WTC11 (cell line): ENCODE data around the gene ABCC9. TPM values are rescaled to one million over a fixed set of nuclear protein-coding genes. Genes with fewer than 3 reads are reported as not detected.

ENCODE experiments used
- ATAC-seq: fragments of 200-7000 bp; cut with Tn5 transposase; 2 replicates; pipeline ENCODE4 v1.10.0; 2021; ENCODE audit warnings: mild to moderate bottlenecking, moderate library complexity
- CTCF ChIA-PET: fragments of 300-600 bp; sonication (Branson Sonifier 250); formaldehyde crosslinking; loops from one replicate; lab custom pipeline; 2021; ENCODE audit warnings: antibody characterized with exemption; lab: Charles Lee
- POLR2A ChIA-PET: fragments of 350-600 bp; sonication (Branson Sonifier 250); formaldehyde crosslinking; loops from one replicate; lab custom pipeline; 2021; ENCODE audit warnings: antibody characterized with exemption; lab: Charles Lee
- DNase-seq: peaks from one replicate; pipeline ENCODE4 v3.0.0; 2021; ENCODE audit warnings: low spot score
- H3K27ac Mint-ChIP-seq: 2 replicates; pipeline ENCODE4 v1.8.0; 2021; ENCODE audit warnings: mixed read lengths
- H3K27me3 Mint-ChIP-seq: 2 replicates; pipeline ENCODE4 v1.8.0; 2021; ENCODE audit warnings: low read depth, mild to moderate bottlenecking, moderate library complexity, mixed read lengths
- H3K36me3 Mint-ChIP-seq: 2 replicates; pipeline ENCODE4 v1.8.0; 2021; ENCODE audit warnings: mixed read lengths
- H3K4me1 Mint-ChIP-seq: 2 replicates; pipeline ENCODE4 v1.8.0; 2022; ENCODE audit warnings: mixed read lengths
- H3K4me3 Mint-ChIP-seq: 2 replicates; pipeline ENCODE4 v1.8.0; 2021; ENCODE audit warnings: mild to moderate bottlenecking, moderate library complexity, mixed read lengths
- H3K9me3 Mint-ChIP-seq: 2 replicates; pipeline ENCODE4 v1.8.0; 2021; ENCODE audit warnings: mixed read lengths
- ATF2 ChIP-seq: sonication (generic); formaldehyde crosslinking; IDR thresholded peaks from 2 replicates; pipeline ENCODE4 v1.8.1; 2022; ENCODE audit warnings: low read depth, missing genetic modification reagents, borderline replicate concordance
- CBFB ChIP-seq: sonication (generic); formaldehyde crosslinking; IDR thresholded peaks from 2 replicates; pipeline ENCODE4 v1.8.1; 2022; ENCODE audit warnings: mild to moderate bottlenecking, low read depth, missing genetic modification reagents
- E2F4 ChIP-seq: sonication (generic); formaldehyde crosslinking; IDR thresholded peaks from 2 replicates; pipeline ENCODE4 v1.8.1; 2022; ENCODE audit warnings: low read depth, mild to moderate bottlenecking, moderate library complexity, missing genetic modification reagents, borderline replicate concordance
- FOXJ3 ChIP-seq: sonication (generic); formaldehyde crosslinking; IDR thresholded peaks from 2 replicates; pipeline ENCODE4 v1.9.0; 2021; ENCODE audit warnings: missing genetic modification reagents, mild to moderate bottlenecking, borderline replicate concordance
- FOXP1 ChIP-seq: sonication (generic); formaldehyde crosslinking; IDR thresholded peaks from 2 replicates; pipeline ENCODE4 v1.8.0; 2022; ENCODE audit warnings: missing genetic modification reagents, mild to moderate bottlenecking, moderate library complexity, borderline replicate concordance
- GTF2I ChIP-seq: fragments of 250-450 bp; sonication (Bioruptor Pico); conservative IDR thresholded peaks from 2 replicates; pipeline ENCODE4 v1.4.0; 2021; ENCODE audit warnings: mild to moderate bottlenecking
- IRF2 ChIP-seq: sonication (generic); formaldehyde crosslinking; IDR thresholded peaks from 2 replicates; pipeline ENCODE4 v1.8.0; 2022; ENCODE audit warnings: low read depth, missing genetic modification reagents, borderline replicate concordance
- OVOL2 ChIP-seq: fragments of 250-450 bp; sonication (Bioruptor Pico); IDR thresholded peaks from 2 replicates; pipeline ENCODE4 v1.9.0; 2021; ENCODE audit warnings: mild to moderate bottlenecking, borderline replicate concordance
- RELA ChIP-seq: sonication (generic); formaldehyde crosslinking; IDR thresholded peaks from 2 replicates; pipeline ENCODE4 v1.8.1; 2022; ENCODE audit warnings: missing genetic modification reagents, mild to moderate bottlenecking, borderline replicate concordance
- SP1 ChIP-seq: sonication (generic); formaldehyde crosslinking; conservative IDR thresholded peaks from 2 replicates; pipeline ENCODE4 v1.8.1; 2022; ENCODE audit warnings: missing genetic modification reagents
- ZMAT4 ChIP-seq: fragments of 250-450 bp; sonication (Bioruptor Pico); IDR thresholded peaks from 2 replicates; pipeline ENCODE4 v1.9.0; 2021; ENCODE audit warnings: mild to moderate bottlenecking
- ZNF121 ChIP-seq: sonication (generic); formaldehyde crosslinking; IDR thresholded peaks from 2 replicates; pipeline ENCODE4 v1.8.0; 2023; ENCODE audit warnings: missing genetic modification reagents
- ZNF232 ChIP-seq: sonication (generic); formaldehyde crosslinking; IDR thresholded peaks from 2 replicates; pipeline ENCODE4 v1.8.0; 2022; ENCODE audit warnings: mild to moderate bottlenecking, missing genetic modification reagents
- ZNF416 ChIP-seq: fragments of 250-450 bp; sonication (Bioruptor Pico); IDR thresholded peaks from 2 replicates; pipeline ENCODE4 v1.9.0; 2021; ENCODE audit warnings: mild to moderate bottlenecking, inconsistent platforms
- ZNF671 ChIP-seq: fragments of 250-450 bp; sonication (Bioruptor Pico); IDR thresholded peaks from 2 replicates; pipeline ENCODE4 v1.8.0; 2021; ENCODE audit warnings: mild to moderate bottlenecking
- ZSCAN18 ChIP-seq: fragments of 250-450 bp; sonication (Bioruptor Pico); IDR thresholded peaks from 2 replicates; pipeline ENCODE4 v2.1.2; 2022; ENCODE audit warnings: mild to moderate bottlenecking, moderate library complexity
- total RNA-seq: library from RNA; stranded (reverse); gene quantifications from 3 replicates; pipeline ENCODE4 v1.2.3, GENCODE V29; 2021
- TF ChIP-seq, protein P1 (sequence below): sonication (generic); formaldehyde crosslinking; IDR thresholded peaks from 2 replicates; pipeline ENCODE4 v1.8.0; 2022; ENCODE audit warnings: mild to moderate bottlenecking, missing genetic modification reagents
- TF ChIP-seq, protein P2 (sequence below): sonication (generic); formaldehyde crosslinking; IDR thresholded peaks from 2 replicates; pipeline ENCODE4 v1.8.1; 2022; ENCODE audit warnings: missing genetic modification reagents, borderline replicate concordance
- TF ChIP-seq, protein P3 (sequence below): fragments of 250-450 bp; sonication (Bioruptor Pico); IDR thresholded peaks from 2 replicates; pipeline ENCODE4 v1.8.0; 2021; ENCODE audit warnings: mild to moderate bottlenecking
- TF ChIP-seq, protein P4 (sequence below): sonication (generic); formaldehyde crosslinking; IDR thresholded peaks from 2 replicates; pipeline ENCODE4 v1.8.1; 2022; ENCODE audit warnings: mild to moderate bottlenecking, moderate library complexity, missing genetic modification reagents

Gene ABCC9
- total RNA-seq, 1 experiment from 2014 or later, result 0.04 TPM

- CTCF ChIA-PET, result no interaction called here
- H3K4me3 Mint-ChIP-seq, result no peak overlapping the region
- peaks cover 33% of the 10 kb centered on the region for H3K27me3 Mint-ChIP-seq
- no peak for TF ChIP-seq FOXJ3 (CRISPR knock-in tag)
- ATAC-seq, result no peak
- no peak overlapping the region for H3K27ac Mint-ChIP-seq
- peaks cover 2% of the 10 kb centered on the region; the same call in 1 of the 2 replicates for H3K9me3 Mint-ChIP-seq
- POLR2A ChIA-PET, result no interaction called here
- no peak for DNase-seq
- H3K4me1 Mint-ChIP-seq, result peaks cover 12% of the 10 kb centered on the region; the same call in 1 of the 2 replicates
- H3K36me3 Mint-ChIP-seq, result no peaks in the 10 kb centered on the region
Measured at GRCh38 chr12:21771311-21771710, 169.9 kb downstream of the ABCC9 start.

DNA sequence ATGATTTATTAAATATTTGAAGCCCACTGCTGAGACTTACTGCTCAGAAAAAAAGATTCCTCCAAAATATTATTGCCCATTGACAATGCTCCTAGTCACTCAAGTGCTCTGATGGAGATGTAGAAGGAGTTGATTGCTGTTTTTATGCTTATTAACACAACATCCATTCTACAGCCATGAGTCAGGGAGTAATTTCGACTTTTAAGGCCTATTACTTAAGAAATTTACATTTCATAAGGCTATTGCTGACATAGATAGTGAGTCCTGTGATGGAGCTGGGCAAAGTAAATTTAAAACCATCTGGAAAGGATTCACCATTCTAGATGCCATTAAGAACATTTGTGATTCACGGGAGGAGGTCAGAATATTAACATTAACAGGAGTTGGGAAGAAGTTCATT is 171.9 kb downstream of the ABCC9 start:
- Mint-ChIP-seq H3K27ac (no peak overlapping the region), H3K4me1 (peaks cover 6% of the 10 kb centered on the region; the same call in 1 of the 2 replicates), H3K27me3 (peaks cover 17% of the 10 kb centered on the region), H3K4me3 (no peak overlapping the region), H3K9me3 (peaks cover 4% of the 10 kb centered on the region; the same call in 1 of the 2 replicates), H3K36me3 (no peaks in the 10 kb centered on the region)
- ATAC-seq (no peak), DNase-seq (no peak)
- CTCF ChIA-PET, result no interaction called here
- POLR2A ChIA-PET, result no interaction called here
- no peak for TF ChIP-seq ZSCAN18
- no peak for TF ChIP-seq IRF2 (CRISPR knock-in tag)
- TF ChIP-seq ATF2 (CRISPR knock-in tag), result no peak
- TF ChIP-seq ZNF232 (CRISPR knock-in tag), result no peak
- TF ChIP-seq, protein P1, sequence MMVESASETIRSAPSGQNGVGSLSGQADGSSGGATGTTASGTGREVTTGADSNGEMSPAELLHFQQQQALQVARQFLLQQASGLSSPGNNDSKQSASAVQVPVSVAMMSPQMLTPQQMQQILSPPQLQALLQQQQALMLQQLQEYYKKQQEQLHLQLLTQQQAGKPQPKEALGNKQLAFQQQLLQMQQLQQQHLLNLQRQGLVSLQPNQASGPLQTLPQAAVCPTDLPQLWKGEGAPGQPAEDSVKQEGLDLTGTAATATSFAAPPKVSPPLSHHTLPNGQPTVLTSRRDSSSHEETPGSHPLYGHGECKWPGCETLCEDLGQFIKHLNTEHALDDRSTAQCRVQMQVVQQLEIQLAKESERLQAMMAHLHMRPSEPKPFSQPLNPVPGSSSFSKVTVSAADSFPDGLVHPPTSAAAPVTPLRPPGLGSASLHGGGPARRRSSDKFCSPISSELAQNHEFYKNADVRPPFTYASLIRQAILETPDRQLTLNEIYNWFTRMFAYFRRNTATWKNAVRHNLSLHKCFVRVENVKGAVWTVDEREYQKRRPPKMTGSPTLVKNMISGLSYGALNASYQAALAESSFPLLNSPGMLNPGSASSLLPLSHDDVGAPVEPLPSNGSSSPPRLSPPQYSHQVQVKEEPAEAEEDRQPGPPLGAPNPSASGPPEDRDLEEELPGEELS (CRISPR knock-in tag), result no peak
- TF ChIP-seq ZNF416, result no peak

GRCh38 chr12:21766403-21766802 is 174.8 kb downstream of the ABCC9 start:
- H3K9me3 Mint-ChIP-seq, result peaks cover 4% of the 10 kb centered on the region; the same call in 1 of the 2 replicates
- H3K27ac Mint-ChIP-seq, result no peak overlapping the region
- H3K4me3 Mint-ChIP-seq, result no peak overlapping the region
- ATAC-seq, result no peak
- H3K27me3 Mint-ChIP-seq, result no peaks in the 10 kb centered on the region
- POLR2A ChIA-PET, result no interaction called here
- CTCF ChIA-PET, result no interaction called here
- H3K4me1 Mint-ChIP-seq, result no peaks in the 10 kb centered on the region
- DNase-seq, result no peak
- no peaks in the 10 kb centered on the region for H3K36me3 Mint-ChIP-seq
- TF ChIP-seq FOXP1 (CRISPR knock-in tag), result no peak
- TF ChIP-seq ATF2 (CRISPR knock-in tag), result no peak
- TF ChIP-seq, protein P2, sequence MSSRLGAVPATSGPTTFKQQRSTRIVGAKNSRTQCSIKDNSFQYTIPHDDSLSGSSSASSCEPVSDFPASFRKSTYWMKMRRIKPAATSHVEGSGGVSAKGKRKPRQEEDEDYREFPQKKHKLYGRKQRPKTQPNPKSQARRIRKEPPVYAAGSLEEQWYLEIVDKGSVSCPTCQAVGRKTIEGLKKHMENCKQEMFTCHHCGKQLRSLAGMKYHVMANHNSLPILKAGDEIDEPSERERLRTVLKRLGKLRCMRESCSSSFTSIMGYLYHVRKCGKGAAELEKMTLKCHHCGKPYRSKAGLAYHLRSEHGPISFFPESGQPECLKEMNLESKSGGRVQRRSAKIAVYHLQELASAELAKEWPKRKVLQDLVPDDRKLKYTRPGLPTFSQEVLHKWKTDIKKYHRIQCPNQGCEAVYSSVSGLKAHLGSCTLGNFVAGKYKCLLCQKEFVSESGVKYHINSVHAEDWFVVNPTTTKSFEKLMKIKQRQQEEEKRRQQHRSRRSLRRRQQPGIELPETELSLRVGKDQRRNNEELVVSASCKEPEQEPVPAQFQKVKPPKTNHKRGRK (CRISPR knock-in tag), result no peak
- no peak for TF ChIP-seq RELA
- no peak for TF ChIP-seq ZNF121 (CRISPR knock-in tag)
- no peak for TF ChIP-seq ZMAT4 (CRISPR knock-in tag)
- TF ChIP-seq, protein P3, sequence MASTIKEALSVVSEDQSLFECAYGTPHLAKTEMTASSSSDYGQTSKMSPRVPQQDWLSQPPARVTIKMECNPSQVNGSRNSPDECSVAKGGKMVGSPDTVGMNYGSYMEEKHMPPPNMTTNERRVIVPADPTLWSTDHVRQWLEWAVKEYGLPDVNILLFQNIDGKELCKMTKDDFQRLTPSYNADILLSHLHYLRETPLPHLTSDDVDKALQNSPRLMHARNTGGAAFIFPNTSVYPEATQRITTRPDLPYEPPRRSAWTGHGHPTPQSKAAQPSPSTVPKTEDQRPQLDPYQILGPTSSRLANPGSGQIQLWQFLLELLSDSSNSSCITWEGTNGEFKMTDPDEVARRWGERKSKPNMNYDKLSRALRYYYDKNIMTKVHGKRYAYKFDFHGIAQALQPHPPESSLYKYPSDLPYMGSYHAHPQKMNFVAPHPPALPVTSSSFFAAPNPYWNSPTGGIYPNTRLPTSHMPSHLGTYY (CRISPR knock-in tag), result no peak
- no peak for TF ChIP-seq SP1 (CRISPR knock-in tag)
- TF ChIP-seq CBFB (CRISPR knock-in tag), result no peak
- no peak for TF ChIP-seq OVOL2 (CRISPR knock-in tag)
- no peak for TF ChIP-seq ZNF671 (CRISPR knock-in tag)
- TF ChIP-seq GTF2I (CRISPR knock-in tag), result no peak
- no peak for TF ChIP-seq E2F4
- TF ChIP-seq, protein P4, sequence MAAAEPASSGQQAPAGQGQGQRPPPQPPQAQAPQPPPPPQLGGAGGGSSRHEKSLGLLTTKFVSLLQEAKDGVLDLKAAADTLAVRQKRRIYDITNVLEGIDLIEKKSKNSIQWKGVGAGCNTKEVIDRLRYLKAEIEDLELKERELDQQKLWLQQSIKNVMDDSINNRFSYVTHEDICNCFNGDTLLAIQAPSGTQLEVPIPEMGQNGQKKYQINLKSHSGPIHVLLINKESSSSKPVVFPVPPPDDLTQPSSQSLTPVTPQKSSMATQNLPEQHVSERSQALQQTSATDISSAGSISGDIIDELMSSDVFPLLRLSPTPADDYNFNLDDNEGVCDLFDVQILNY (CRISPR knock-in tag), result no peak
